Osteocyte (in vitro differentiated cells): ENCODE results near the gene CTSD. TPM values are rescaled to one million over a fixed set of nuclear protein-coding genes. Genes with fewer than 3 reads are reported as not detected.

ENCODE experiments used
- DNase-seq: peaks from one replicate; pipeline ENCODE4 v3.0.0; 2021; ENCODE audit warnings: mixed read lengths; ENCODE audit not compliant: unreplicated experiment; ENCODE audit errors: extremely low spot score
- H3K27ac Mint-ChIP-seq: one replicate; pipeline ENCODE4 v1.8.0; 2021; ENCODE audit warnings: mild to moderate bottlenecking, mixed read lengths; ENCODE audit not compliant: unreplicated experiment
- H3K27me3 Mint-ChIP-seq: one replicate; pipeline ENCODE4 v1.8.0; 2021; ENCODE audit warnings: mixed read lengths; ENCODE audit not compliant: unreplicated experiment
- H3K36me3 Mint-ChIP-seq: one replicate; pipeline ENCODE4 v1.8.0; 2021; ENCODE audit warnings: mixed read lengths; ENCODE audit not compliant: unreplicated experiment
- H3K4me1 Mint-ChIP-seq: one replicate; pipeline ENCODE4 v1.8.0; 2021; ENCODE audit warnings: mixed read lengths; ENCODE audit not compliant: unreplicated experiment
- H3K4me3 Mint-ChIP-seq: one replicate; pipeline ENCODE4 v1.8.0; 2021; ENCODE audit warnings: mild to moderate bottlenecking, moderate library complexity, mixed read lengths; ENCODE audit not compliant: unreplicated experiment
- H3K9me3 Mint-ChIP-seq: one replicate; pipeline ENCODE4 v1.8.0; 2021; ENCODE audit warnings: mixed read lengths; ENCODE audit not compliant: unreplicated experiment
- total RNA-seq: library from RNA; stranded (reverse); gene quantifications from 2 replicates; pipeline ENCODE4 v1.2.1, GENCODE V29; 2021
- TF ChIP-seq, protein P1 (sequence below): fragments of 200-600 bp; sonication (generic); IDR thresholded peaks from 2 replicates; pipeline ENCODE4 v1.5.0; 2021; ENCODE audit warnings: antibody characterized with exemption, mild to moderate bottlenecking, moderate library complexity

CTSD gene
- total RNA-seq, 1 donor from 2014 or later = 2,062 TPM

DNA sequence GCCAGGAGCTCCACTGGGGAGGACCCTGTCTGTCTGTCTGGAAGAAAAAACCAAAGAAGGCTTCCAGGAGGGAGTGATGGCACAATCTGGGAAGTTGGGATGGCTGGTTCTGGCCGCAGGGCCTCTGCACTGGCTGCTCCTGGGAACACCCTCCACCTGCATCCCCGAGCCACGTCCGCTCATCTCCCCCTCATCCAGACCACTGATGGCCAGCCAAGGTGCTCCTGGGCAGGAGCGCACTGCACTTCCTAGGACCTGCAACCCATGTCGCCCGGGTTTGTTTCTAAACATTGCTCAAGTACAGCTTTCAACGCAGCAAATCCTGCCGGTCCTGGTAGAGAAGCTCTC, 8.4 kb downstream of the CTSD start:
- no peak overlapping the region for H3K27ac Mint-ChIP-seq
- no peaks in the 10 kb centered on the region for H3K9me3 Mint-ChIP-seq
- H3K4me1 Mint-ChIP-seq = peaks cover 61% of the 10 kb centered on the region
- no peak for DNase-seq
- H3K4me3 Mint-ChIP-seq = no peak overlapping the region
- peaks cover 30% of the 10 kb centered on the region for H3K36me3 Mint-ChIP-seq
- no peaks in the 10 kb centered on the region for H3K27me3 Mint-ChIP-seq
- TF ChIP-seq, protein P1, sequence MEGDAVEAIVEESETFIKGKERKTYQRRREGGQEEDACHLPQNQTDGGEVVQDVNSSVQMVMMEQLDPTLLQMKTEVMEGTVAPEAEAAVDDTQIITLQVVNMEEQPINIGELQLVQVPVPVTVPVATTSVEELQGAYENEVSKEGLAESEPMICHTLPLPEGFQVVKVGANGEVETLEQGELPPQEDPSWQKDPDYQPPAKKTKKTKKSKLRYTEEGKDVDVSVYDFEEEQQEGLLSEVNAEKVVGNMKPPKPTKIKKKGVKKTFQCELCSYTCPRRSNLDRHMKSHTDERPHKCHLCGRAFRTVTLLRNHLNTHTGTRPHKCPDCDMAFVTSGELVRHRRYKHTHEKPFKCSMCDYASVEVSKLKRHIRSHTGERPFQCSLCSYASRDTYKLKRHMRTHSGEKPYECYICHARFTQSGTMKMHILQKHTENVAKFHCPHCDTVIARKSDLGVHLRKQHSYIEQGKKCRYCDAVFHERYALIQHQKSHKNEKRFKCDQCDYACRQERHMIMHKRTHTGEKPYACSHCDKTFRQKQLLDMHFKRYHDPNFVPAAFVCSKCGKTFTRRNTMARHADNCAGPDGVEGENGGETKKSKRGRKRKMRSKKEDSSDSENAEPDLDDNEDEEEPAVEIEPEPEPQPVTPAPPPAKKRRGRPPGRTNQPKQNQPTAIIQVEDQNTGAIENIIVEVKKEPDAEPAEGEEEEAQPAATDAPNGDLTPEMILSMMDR = no peak

GRCh38 chr11:1754376-1755150, 9.2 kb downstream of the CTSD start:
- Mint-ChIP-seq H3K9me3 (no peaks in the 10 kb centered on the region), H3K4me3 (no peak overlapping the region), H3K27me3 (no peaks in the 10 kb centered on the region), H3K36me3 (peaks cover 30% of the 10 kb centered on the region), H3K4me1 (peaks cover 62% of the 10 kb centered on the region), H3K27ac (no peak overlapping the region)
- no peak for DNase-seq
- TF ChIP-seq, protein P1 = no peak

DNA sequence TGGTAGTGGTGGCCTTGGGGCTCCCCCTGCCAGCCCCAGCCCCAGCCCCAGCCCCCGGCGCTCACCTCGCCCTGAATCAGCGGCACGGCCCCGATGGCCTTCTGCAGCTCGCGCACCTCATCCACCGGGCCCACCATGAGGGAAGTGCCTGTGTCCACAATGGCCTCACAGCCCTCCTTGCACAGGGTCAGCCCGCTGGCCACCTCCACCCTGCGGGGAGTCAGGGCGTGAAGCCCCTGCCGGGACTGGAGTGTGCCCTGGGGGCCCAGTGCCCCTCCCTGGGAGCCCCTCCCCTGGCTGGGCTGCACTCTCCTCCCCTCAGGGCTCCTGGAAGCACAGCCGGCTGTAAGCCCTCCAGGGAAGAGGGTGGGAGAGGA, 9.8 kb downstream of the CTSD start:
- Mint-ChIP-seq H3K4me3 (no peak overlapping the region), H3K27ac (no peak overlapping the region), H3K36me3 (peaks cover 30% of the 10 kb centered on the region), H3K9me3 (no peaks in the 10 kb centered on the region), H3K4me1 (peaks cover 64% of the 10 kb centered on the region), H3K27me3 (no peaks in the 10 kb centered on the region)
- DNase-seq = no peak
- TF ChIP-seq, protein P1 = no peak

- Mint-ChIP-seq H3K36me3 (peaks cover 25% of the 10 kb centered on the region), H3K4me1 (peaks cover 59% of the 10 kb centered on the region), H3K4me3 (no peak overlapping the region), H3K9me3 (no peaks in the 10 kb centered on the region), H3K27ac (peak overlapping the region; percentile 34), H3K27me3 (no peaks in the 10 kb centered on the region)
- no peak for DNase-seq
- TF ChIP-seq, protein P1 = no peak
These were observed 10.3 kb downstream of the CTSD start for GRCh38 chr11:1753229-1753928.

- no peaks in the 10 kb centered on the region for H3K9me3 Mint-ChIP-seq
- H3K36me3 Mint-ChIP-seq = peaks cover 24% of the 10 kb centered on the region
- DNase-seq = no peak
- H3K4me3 Mint-ChIP-seq = no peak overlapping the region
- no peaks in the 10 kb centered on the region for H3K27me3 Mint-ChIP-seq
- H3K27ac Mint-ChIP-seq = peak overlapping the region; percentile 34
- H3K4me1 Mint-ChIP-seq = peaks cover 58% of the 10 kb centered on the region
- TF ChIP-seq, protein P1 = no peak
These were observed 10.9 kb downstream of the CTSD start for GRCh38 chr11:1752907-1753228.
